T-cell (primary cell): ENCODE measurements around the gene HS3ST6. TPM values are rescaled to one million over a fixed set of nuclear protein-coding genes. Genes with fewer than 3 reads are reported as not detected.

Source experiments
- ATAC-seq, 4 experiments: fragments of 200-7000 bp in 3 of 4; fragments of 150-1000 bp in 1 of 4; cut with Tn5 transposase; replicated peaks in 1 of 4; 1 replicate in 3 of 4; 2 replicates in 1 of 4; pipeline ENCODE4 v1.10.0; 2021; ENCODE audit warnings: moderate library complexity in 3 of 4, mild to moderate bottlenecking in 2 of 4, moderate number of reproducible peaks in 1 of 4
- CTCF ChIA-PET, 2 donors: fragments of 300-600 bp; sonication (Branson Sonifier 250); formaldehyde crosslinking; loops; one replicate each; lab custom pipeline; 2022; ENCODE audit warnings: antibody characterized with exemption in 2 of 2; lab: Charles Lee
- POLR2A ChIA-PET, 2 donors: fragments of 300-600 bp; sonication (Branson Sonifier 250); formaldehyde crosslinking; loops; one replicate each; lab custom pipeline; 2022; ENCODE audit warnings: antibody characterized with exemption in 2 of 2; lab: Charles Lee
- DNase-seq, 35 experiments: peaks; one replicate each; pipeline versions ENCODE4 v3.0.0 to v3.0.0-alpha.2; 2013 to 2023
- H3K27ac ChIP-seq: one replicate; pipeline ENCODE4 v1.5.1; 2013; ENCODE audit warnings: low read length
- H3K27me3 ChIP-seq, 2 experiments: replicated peaks in 1 of 2; 1 replicate in 1 of 2; 2 replicates in 1 of 2; pipeline versions ENCODE4 v1.6.1 to v1.7.0; 2013; ENCODE audit warnings: low read length in 1 of 2, mixed read lengths in 1 of 2; ENCODE audit not compliant: control insufficient read depth in 2 of 2, insufficient read depth in 2 of 2; ENCODE audit errors: extremely low read depth in 1 of 2
- H3K36me3 ChIP-seq, 2 donors: 1 replicate in 1 of 2; 2 replicates in 1 of 2; pipeline versions ENCODE4 v1.6.1 to v1.7.0; 2013; ENCODE audit warnings: low read length in 1 of 2; ENCODE audit not compliant: control insufficient read depth in 2 of 2, insufficient read depth in 1 of 2; ENCODE audit errors: extremely low read depth in 1 of 2
- H3K4me1 ChIP-seq, 2 experiments: 1 replicate in 1 of 2; 2 replicates in 1 of 2; pipeline versions ENCODE4 v1.6.1 to v1.7.0; 2013; ENCODE audit warnings: low read length in 2 of 2, mixed read lengths in 1 of 2; ENCODE audit not compliant: insufficient read depth in 2 of 2, control insufficient read depth in 1 of 2; ENCODE audit errors: extremely low read depth in 1 of 2
- H3K4me3 ChIP-seq, 2 donors: 1 replicate in 1 of 2; 2 replicates in 1 of 2; pipeline versions ENCODE4 v1.5.1 to v1.7.0; 2013; ENCODE audit warnings: mild to moderate bottlenecking in 2 of 2, low read length in 1 of 2, moderate library complexity in 1 of 2; ENCODE audit not compliant: control insufficient read depth in 1 of 2; ENCODE audit errors: extremely low read depth in 1 of 2
- H3K9me3 ChIP-seq: 2 replicates; pipeline ENCODE4 v1.7.0; 2013
- H3K27ac Mint-ChIP-seq, 2 donors: one replicate each; pipeline ENCODE4 v1.8.0; 2020 to 2021; ENCODE audit warnings: mild to moderate bottlenecking in 2 of 2, mixed read lengths in 2 of 2
- H3K27me3 Mint-ChIP-seq, 2 donors: one replicate each; pipeline ENCODE4 v1.8.0; 2021 to 2022; ENCODE audit warnings: mixed read lengths in 2 of 2
- H3K36me3 Mint-ChIP-seq: one replicate; pipeline ENCODE4 v1.8.0; 2021; ENCODE audit warnings: mixed read lengths
- H3K4me1 Mint-ChIP-seq, 3 donors: one replicate each; pipeline ENCODE4 v1.8.0; 2020 to 2022; ENCODE audit warnings: mixed read lengths in 3 of 3, mild to moderate bottlenecking in 1 of 3
- H3K4me3 Mint-ChIP-seq, 3 donors: one replicate each; pipeline ENCODE4 v1.8.0; 2020 to 2022; ENCODE audit warnings: mild to moderate bottlenecking in 3 of 3, mixed read lengths in 3 of 3, moderate library complexity in 3 of 3
- H3K9me3 Mint-ChIP-seq, 3 donors: one replicate each; pipeline ENCODE4 v1.8.0; 2020 to 2022; ENCODE audit warnings: mixed read lengths in 3 of 3
- WGBS: methylation state at CpG from one replicate; pipeline ENCODE4 v1.1.5; 2013; ENCODE audit warnings: missing lambda C conversion rate; ENCODE audit not compliant: insufficient coverage; 5-methylcytosine and 5-hydroxymethylcytosine counted together
- total RNA-seq, 35 experiments: library from RNA in 6 of 35; stranded (reverse) in 6 of 35; fragments of 120-200 nt in 1 of 35; gene quantifications; one replicate each; pipeline versions ENCODE4 v1.2.1 to v1.2.4 and lab custom pipeline; 2013 to 2026

HS3ST6 gene
- total RNA-seq, 5 donors from 2014 or later (not counting 1 experiment from before 2014, with no cell fraction given), result not detected

DNA sequence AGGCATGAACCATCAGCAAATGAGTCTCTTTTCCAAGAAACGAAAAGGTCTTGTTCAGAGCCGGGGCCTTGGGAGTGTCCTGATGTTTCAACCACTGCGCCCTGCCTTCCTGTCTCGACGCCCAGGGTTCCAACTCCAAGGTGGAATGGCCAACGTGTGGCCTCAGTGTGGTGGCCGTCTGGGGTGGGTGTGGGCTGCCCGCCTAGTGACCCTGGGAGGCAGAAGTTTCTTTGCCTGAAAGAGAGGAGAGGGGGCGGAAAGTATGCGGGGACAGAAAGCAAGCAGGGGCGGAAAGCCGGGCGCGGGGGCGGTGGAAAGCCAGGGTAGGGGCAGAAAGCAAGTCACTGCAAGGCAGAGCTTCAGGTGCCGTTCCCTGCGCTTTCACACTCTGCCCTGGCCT, 20.7 kb upstream of the HS3ST6 start:
- H3K27me3 Mint-ChIP-seq, result no peaks in the 10 kb centered on the region
- H3K4me3 Mint-ChIP-seq, result no peak overlapping the region
- peaks cover 7 to 21% of the 10 kb centered on the region in 2 donors for H3K36me3 ChIP-seq
- ATAC-seq (no peak), DNase-seq (no peak)
- H3K27ac Mint-ChIP-seq, result no peak overlapping the region
- WGBS, result 97% methylated on average over 12 of the region's 17 CpGs
- no peaks in the 10 kb centered on the region for H3K9me3 ChIP-seq
- CTCF ChIA-PET, result no interaction called here
- peaks cover 3% of the 10 kb centered on the region for H3K36me3 Mint-ChIP-seq
- H3K4me3 ChIP-seq, result no peak overlapping the region
- H3K4me1 ChIP-seq, result peaks cover 2 to 21% of the 10 kb centered on the region in 2 experiments
- no peaks in the 10 kb centered on the region for H3K27me3 ChIP-seq
- POLR2A ChIA-PET, result no interaction called here
- H3K9me3 Mint-ChIP-seq, result no peaks in the 10 kb centered on the region
- H3K27ac ChIP-seq, result no peak overlapping the region
- H3K4me1 Mint-ChIP-seq, result peaks cover 5 to 19% (median 14%) of the 10 kb centered on the region in 3 donors

DNA sequence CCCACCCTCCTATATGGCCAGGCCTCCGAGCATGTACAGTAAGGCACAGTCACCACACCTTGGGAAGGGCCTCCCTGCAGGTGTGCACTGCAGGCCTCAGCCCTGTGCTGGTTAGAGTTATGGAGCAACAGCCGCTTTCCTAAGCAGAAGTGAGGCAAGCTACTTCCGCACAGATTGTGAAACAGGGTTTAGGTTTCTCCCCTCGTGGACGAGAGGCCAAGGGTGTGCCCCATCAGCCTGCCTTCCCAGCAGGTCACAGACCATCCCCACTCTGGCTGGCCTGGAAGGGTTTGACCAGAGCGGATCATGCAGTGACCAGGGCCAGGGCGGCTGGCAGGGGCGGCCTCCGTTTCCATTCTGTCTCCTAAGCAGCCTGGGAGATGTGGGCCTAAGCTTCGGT, 20.1 kb upstream of the HS3ST6 start:
- H3K9me3 ChIP-seq, result no peaks in the 10 kb centered on the region
- no peak overlapping the region for H3K27ac ChIP-seq
- WGBS, result 96% methylated on average over 6 of the region's 10 CpGs
- Mint-ChIP-seq H3K27me3 (no peaks in the 10 kb centered on the region), H3K27ac (no peak overlapping the region), H3K4me3 (no peak overlapping the region), H3K9me3 (no peaks in the 10 kb centered on the region), H3K36me3 (peaks cover 3% of the 10 kb centered on the region), H3K4me1 (peaks cover 0 to 15% (median 11%) of the 10 kb centered on the region in 3 donors)
- H3K4me1 ChIP-seq, result peaks cover 2 to 15% of the 10 kb centered on the region in 2 experiments
- DNase-seq, result no peak
- H3K27me3 ChIP-seq, result no peaks in the 10 kb centered on the region
- CTCF ChIA-PET, result no interaction called here
- H3K36me3 ChIP-seq, result peaks cover 7 to 21% of the 10 kb centered on the region in 2 donors
- POLR2A ChIA-PET, result no interaction called here
- H3K4me3 ChIP-seq, result no peak overlapping the region
- ATAC-seq, result no peak

DNA sequence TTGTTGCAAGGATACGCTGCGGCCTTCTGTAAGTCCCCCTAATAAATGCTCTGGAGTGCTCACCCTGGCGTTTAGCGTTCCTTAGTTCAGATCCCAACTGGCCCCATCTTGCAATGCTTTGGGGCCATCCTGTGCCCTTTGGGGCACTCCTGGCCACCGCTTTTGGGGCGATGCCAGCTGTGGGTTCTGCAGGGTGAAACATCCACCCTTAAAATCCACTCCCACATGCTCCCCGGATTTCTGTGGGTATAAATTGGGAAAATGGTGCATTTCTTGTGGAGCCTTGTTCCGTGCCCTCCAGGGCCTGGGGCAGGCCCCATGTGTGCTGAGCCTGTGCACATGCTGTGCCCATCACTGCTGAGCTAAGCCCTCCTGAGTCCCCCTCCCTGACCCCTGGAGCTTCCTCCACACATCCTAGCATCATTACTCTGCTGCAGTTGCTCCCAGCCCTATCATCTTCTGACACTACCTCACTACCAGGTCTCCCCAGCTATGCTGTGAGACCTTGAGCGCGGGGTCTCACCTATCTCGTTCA, 18.8 kb upstream of the HS3ST6 start:
- Mint-ChIP-seq H3K27ac (no peak overlapping the region), H3K27me3 (no peaks in the 10 kb centered on the region), H3K9me3 (no peaks in the 10 kb centered on the region), H3K4me1 (peaks cover 0 to 7% (median 7%) of the 10 kb centered on the region in 3 donors), H3K36me3 (peaks cover 3% of the 10 kb centered on the region), H3K4me3 (no peak overlapping the region)
- H3K27ac ChIP-seq, result no peak overlapping the region
- no peak overlapping the region for H3K4me3 ChIP-seq
- no peak for DNase-seq
- H3K4me1 ChIP-seq, result peaks cover 0 to 6% of the 10 kb centered on the region in 2 experiments
- H3K9me3 ChIP-seq, result no peaks in the 10 kb centered on the region
- ATAC-seq, result no peak
- H3K36me3 ChIP-seq, result peaks cover 7 to 21% of the 10 kb centered on the region in 2 donors
- peaks cover 0 to 9% of the 10 kb centered on the region in 2 experiments for H3K27me3 ChIP-seq
- CTCF ChIA-PET, result no interaction called here
- POLR2A ChIA-PET, result no interaction called here
- WGBS, result 96% methylated on average over 5 of the region's 11 CpGs

DNA sequence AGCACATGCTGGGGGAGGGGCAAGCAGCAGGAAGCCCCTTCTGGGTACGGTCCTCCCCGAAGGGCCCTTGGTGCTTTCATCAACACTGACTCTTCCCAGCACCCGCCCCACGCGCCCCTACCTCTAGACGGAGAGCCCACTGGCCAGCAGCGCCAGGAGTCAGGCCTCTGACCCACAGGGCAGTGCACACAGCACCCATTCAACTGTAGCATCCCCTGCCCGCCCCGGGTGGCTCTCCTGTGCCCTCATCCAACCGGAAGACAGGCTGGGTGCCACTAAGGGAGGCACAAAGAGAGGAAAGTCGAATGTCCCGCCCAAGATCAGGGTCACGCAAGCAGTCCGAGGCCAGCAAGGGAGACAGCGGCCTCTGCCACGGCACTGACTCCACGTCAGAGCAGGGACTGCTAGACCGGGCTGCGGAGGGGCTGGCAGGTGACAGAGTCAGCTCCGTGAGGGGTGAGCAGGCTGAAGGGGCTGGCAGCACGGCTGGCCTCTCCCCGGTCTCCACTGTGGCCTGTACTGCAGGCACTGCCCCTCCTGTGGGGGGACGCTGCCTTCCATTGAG, 15.0 kb upstream of the HS3ST6 start:
- Histone ChIP-seq H3K9me3 (no peaks in the 10 kb centered on the region), H3K27ac (no peak overlapping the region), H3K36me3 (peaks cover 0 to 4% of the 10 kb centered on the region in 2 donors), H3K27me3 (peaks cover 0 to 13% of the 10 kb centered on the region in 2 experiments), H3K4me1 (peaks cover 2 to 11% of the 10 kb centered on the region in 2 experiments), H3K4me3 (no peak overlapping the region)
- ATAC-seq (no peak), DNase-seq (no peak)
- Mint-ChIP-seq H3K27me3 (no peaks in the 10 kb centered on the region), H3K4me1 (peaks cover 0 to 3% (median 1%) of the 10 kb centered on the region in 3 donors), H3K4me3 (no peak overlapping the region), H3K9me3 (no peaks in the 10 kb centered on the region), H3K36me3 (peaks cover 3% of the 10 kb centered on the region), H3K27ac (no peak overlapping the region)
- CTCF ChIA-PET, result no interaction called here
- POLR2A ChIA-PET, result no interaction called here
- WGBS, result 87% methylated on average over 21 of the region's 23 CpGs

DNA sequence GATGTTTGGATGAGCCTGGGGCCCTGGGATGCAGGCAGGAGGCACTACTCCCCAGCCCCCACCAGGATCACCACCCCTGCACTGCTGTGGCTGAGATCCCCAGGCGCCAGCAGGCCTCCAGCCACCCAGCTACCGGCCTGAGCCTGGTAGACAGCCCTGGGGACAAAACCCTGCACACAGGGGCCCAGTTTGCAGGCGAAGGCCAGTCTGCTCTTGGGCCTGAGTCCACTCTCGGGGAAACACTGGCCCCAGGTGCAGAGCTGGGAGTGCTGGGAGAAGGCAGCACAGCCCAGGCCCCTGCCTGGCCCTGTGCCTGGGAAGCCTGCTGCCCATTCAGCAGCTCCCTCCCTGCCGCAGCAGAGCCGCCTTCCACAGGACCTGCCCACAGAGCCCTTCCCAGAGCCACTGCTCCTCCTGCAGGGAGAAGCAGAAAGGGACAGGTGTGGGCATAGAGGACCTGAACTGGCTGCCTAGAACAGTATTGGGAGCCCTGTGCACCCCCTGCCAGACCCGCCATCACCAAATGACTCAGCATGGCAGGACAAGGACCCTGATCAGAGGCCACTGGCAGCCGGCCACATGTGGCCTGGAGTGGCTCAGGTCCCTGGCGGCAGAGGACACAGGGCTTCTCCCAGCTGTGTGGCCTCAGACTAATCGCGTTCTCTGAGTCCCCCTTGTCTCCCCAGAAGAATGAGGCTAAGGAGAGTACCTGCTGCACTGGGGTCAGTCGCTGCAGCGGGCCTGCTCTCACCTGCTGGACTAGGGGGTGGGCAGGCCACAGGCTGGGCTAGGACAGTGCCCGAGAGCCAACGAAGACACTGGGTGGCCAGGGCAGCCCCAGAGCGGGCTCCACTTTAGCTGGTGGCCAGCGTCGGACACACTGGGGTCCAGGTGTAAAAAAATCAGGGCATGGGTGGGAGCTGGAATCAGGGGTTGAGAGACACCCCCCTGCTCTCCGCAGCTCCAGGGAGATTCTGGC, 14.1 kb upstream of the HS3ST6 start:
- CTCF ChIA-PET, result no interaction called here
- Mint-ChIP-seq H3K27ac (no peak overlapping the region), H3K36me3 (no peaks in the 10 kb centered on the region), H3K9me3 (no peaks in the 10 kb centered on the region), H3K27me3 (no peaks in the 10 kb centered on the region), H3K4me1 (peaks cover 0 to 3% (median 1%) of the 10 kb centered on the region in 3 donors), H3K4me3 (no peak overlapping the region)
- no peak for ATAC-seq
- Histone ChIP-seq H3K27me3 (peaks cover 0 to 13% of the 10 kb centered on the region in 2 experiments), H3K4me1 (peaks cover 2 to 11% of the 10 kb centered on the region in 2 experiments), H3K9me3 (no peaks in the 10 kb centered on the region), H3K4me3 (no peak overlapping the region), H3K27ac (no peak overlapping the region), H3K36me3 (no peaks in the 10 kb centered on the region)
- no peak for DNase-seq
- POLR2A ChIA-PET, result no interaction called here
- 89% methylated on average over 16 of the region's 19 CpGs for WGBS

DNA sequence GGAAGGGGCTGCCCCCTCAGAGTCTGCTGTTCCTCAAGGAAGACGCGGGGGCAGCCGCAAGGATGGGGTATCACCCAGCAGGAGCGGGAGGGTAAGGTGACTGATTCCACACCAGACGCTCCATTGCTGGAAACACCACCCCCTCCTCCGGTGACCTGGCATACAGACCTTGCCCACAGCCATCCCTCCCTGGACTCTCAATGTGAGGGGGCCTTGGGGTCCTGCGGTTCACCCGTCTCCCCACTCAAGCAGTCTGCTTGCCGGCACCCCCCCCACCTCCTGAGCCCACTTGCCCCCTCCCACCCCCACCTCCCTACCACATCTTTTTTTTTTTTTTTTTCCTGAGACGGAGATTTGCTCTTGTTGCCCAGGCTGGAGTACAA, 12.1 kb upstream of the HS3ST6 start:
- H3K9me3 ChIP-seq, result no peaks in the 10 kb centered on the region
- ChIA-PET POLR2A (no interaction called here), CTCF (interaction anchor here in 1 of 2 donors (0.7 kb wide), 1 partner anchor 69 kb away, joined by 3 read pairs; no protein-coding TSS in a partner anchor)
- peaks cover 0 to 3% (median 1%) of the 10 kb centered on the region in 3 donors for H3K4me1 Mint-ChIP-seq
- H3K27ac Mint-ChIP-seq, result no peak overlapping the region
- ATAC-seq (no peak), DNase-seq (no peak)
- peak overlapping the region in 2 of 3 donors; percentile 36 to 43 for H3K4me3 Mint-ChIP-seq
- WGBS, result 80% methylated on average over 1 of the region's 10 CpGs
- no peaks in the 10 kb centered on the region for H3K9me3 Mint-ChIP-seq
- H3K27me3 ChIP-seq, result peaks cover 0 to 17% of the 10 kb centered on the region in 2 experiments
- H3K36me3 Mint-ChIP-seq, result no peaks in the 10 kb centered on the region
- no peak overlapping the region for H3K27ac ChIP-seq
- H3K4me3 ChIP-seq, result no peak overlapping the region
- no peaks in the 10 kb centered on the region for H3K27me3 Mint-ChIP-seq
- H3K4me1 ChIP-seq, result peaks cover 2 to 11% of the 10 kb centered on the region in 2 experiments
- H3K36me3 ChIP-seq, result no peaks in the 10 kb centered on the region
